GM18519 (cell line): ENCODE results near the gene ID2.

ENCODE experiments used
- ATAC-seq: cut with Tn5 transposase; IDR thresholded peaks from one replicate; pipeline ENCODE4 v1.9.1; 2021; ENCODE audit warnings: mild to moderate bottlenecking, moderate library complexity; ENCODE audit not compliant: unreplicated experiment, low FRiP score

ID2 gene

GRCh38 chr2:8646731-8647461, 35.0 kb upstream of the ID2 start:
- ATAC-seq = no peak

GRCh38 chr2:8647462-8647857, 34.4 kb upstream of the ID2 start:
- no peak for ATAC-seq

- no peak for ATAC-seq
These were observed 33.2 kb upstream of the ID2 start for GRCh38 chr2:8648441-8649213.

GRCh38 chr2:8649718-8650117, 32.1 kb upstream of the ID2 start:
- ATAC-seq = no peak

- ATAC-seq = no peak
These were observed 31.6 kb upstream of the ID2 start for GRCh38 chr2:8650256-8650655.

- no peak for ATAC-seq
These were observed 29.0 kb upstream of the ID2 start for GRCh38 chr2:8652774-8653426.

- no peak for ATAC-seq
These were observed 28.4 kb upstream of the ID2 start for GRCh38 chr2:8653485-8653884.

- ATAC-seq = no peak
These were observed 27.8 kb upstream of the ID2 start for GRCh38 chr2:8654041-8654440.

- no peak for ATAC-seq
These were observed 27.4 kb upstream of the ID2 start for GRCh38 chr2:8654483-8654882.

- ATAC-seq = no peak
These were observed 25.7 kb upstream of the ID2 start for GRCh38 chr2:8656160-8656641.

- ATAC-seq = no peak
These were observed 25.0 kb upstream of the ID2 start for GRCh38 chr2:8656811-8657210.

- ATAC-seq = no peak
These were observed 24.3 kb upstream of the ID2 start for GRCh38 chr2:8657423-8658062.

- ATAC-seq = no peak
These were observed 23.6 kb upstream of the ID2 start for GRCh38 chr2:8658064-8658862.

GRCh38 chr2:8659092-8659734, 22.6 kb upstream of the ID2 start:
- ATAC-seq = no peak

- ATAC-seq = no peak
These were observed 21.9 kb upstream of the ID2 start for GRCh38 chr2:8659735-8660492.

GRCh38 chr2:8661235-8661634, 20.6 kb upstream of the ID2 start:
- ATAC-seq = no peak

GRCh38 chr2:8661736-8662135, 20.1 kb upstream of the ID2 start:
- ATAC-seq = no peak

- no peak for ATAC-seq
These were observed 19.5 kb upstream of the ID2 start for GRCh38 chr2:8662239-8662879.
